ENCODE measurements around the gene GATA3.
A peak's percentile ranks its signal among the peaks of the same experiment; 100 is the strongest.

The GATA3 gene

GRCh38 chr10:8051109-8051821 is 3.2 kb upstream of the GATA3 start:
- no peak for DNase-seq

- no peak for DNase-seq
Observed at GRCh38 chr10:8051851-8052257, 2.6 kb upstream of the GATA3 start.

- DNase-seq = no peak
Observed at GRCh38 chr10:8052341-8052955, 2.0 kb upstream of the GATA3 start.

GRCh38 chr10:8052956-8053445 is 1.5 kb upstream of the GATA3 start:
- DNase-seq = no peak

- DNase-seq = peak; percentile 85
Observed at GRCh38 chr10:8053446-8054243, 843 bp upstream of the GATA3 start.

GRCh38 chr10:8054244-8054493 is 319 bp upstream of the GATA3 start:
- DNase-seq = peak; percentile 22

GRCh38 chr10:8055420-8056349 is 1.2 kb downstream of the GATA3 start:
- DNase-seq = no peak

- no peak for DNase-seq
Observed at GRCh38 chr10:8056378-8056777, 1.9 kb downstream of the GATA3 start.

GRCh38 chr10:8056871-8057331 is 2.4 kb downstream of the GATA3 start:
- no peak for DNase-seq

- no peak for DNase-seq
Observed at GRCh38 chr10:8057636-8058273, 3.3 kb downstream of the GATA3 start.

GRCh38 chr10:8058274-8059111 is 4.0 kb downstream of the GATA3 start:
- no peak for DNase-seq

GRCh38 chr10:8059191-8059936 is 4.9 kb downstream of the GATA3 start:
- no peak for DNase-seq

GRCh38 chr10:8060010-8060703 is 5.7 kb downstream of the GATA3 start:
- peak; percentile 58 for DNase-seq

GRCh38 chr10:8060704-8061121 is 6.2 kb downstream of the GATA3 start:
- no peak for DNase-seq

- no peak for DNase-seq
Observed at GRCh38 chr10:8061274-8062211, 7.1 kb downstream of the GATA3 start.

GRCh38 chr10:8063128-8063908 is 8.8 kb downstream of the GATA3 start:
- no peak for DNase-seq

GRCh38 chr10:8063935-8064334 is 9.4 kb downstream of the GATA3 start:
- no peak for DNase-seq

GRCh38 chr10:8064436-8064835 is 9.9 kb downstream of the GATA3 start:
- no peak for DNase-seq

All from fibroblast of skin of abdomen (primary cell).